HPDE6-E6E7 (cell line): Measurements from ENCODE around the gene ANKK1.

Experiments
- DNase-seq: peaks from one replicate; pipeline ENCODE4 v3.0.0; 2011; ENCODE audit warnings: missing footprints; ENCODE audit errors: extremely low spot score

Gene ANKK1

GRCh38 chr11:113377681-113378412, 9.7 kb upstream of the ANKK1 start:
- DNase-seq = no peak

GRCh38 chr11:113378692-113379091, 8.9 kb upstream of the ANKK1 start:
- no peak for DNase-seq

- DNase-seq = no peak
Observed at GRCh38 chr11:113382121-113382520, 5.5 kb upstream of the ANKK1 start.

DNA sequence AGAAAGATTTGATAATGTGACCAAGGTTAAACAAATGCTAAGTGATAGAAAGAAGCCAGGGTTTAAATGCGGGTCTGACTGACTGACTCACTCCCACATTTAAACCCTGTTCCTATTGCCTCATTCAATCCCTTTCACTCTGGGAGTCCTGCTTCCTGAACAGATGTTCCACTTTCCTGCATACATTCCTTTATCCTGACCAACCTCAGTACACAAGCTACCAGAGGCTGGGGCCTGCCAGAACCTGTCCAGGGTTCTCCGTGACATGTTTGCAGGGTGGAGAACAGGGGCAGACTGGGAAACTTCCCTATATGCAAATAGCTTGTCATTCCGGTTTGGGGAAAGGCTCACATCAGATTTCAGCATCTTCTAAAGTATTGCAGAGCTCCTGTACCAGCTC, 3.0 kb upstream of the ANKK1 start:
- DNase-seq = peak; percentile 93

DNA sequence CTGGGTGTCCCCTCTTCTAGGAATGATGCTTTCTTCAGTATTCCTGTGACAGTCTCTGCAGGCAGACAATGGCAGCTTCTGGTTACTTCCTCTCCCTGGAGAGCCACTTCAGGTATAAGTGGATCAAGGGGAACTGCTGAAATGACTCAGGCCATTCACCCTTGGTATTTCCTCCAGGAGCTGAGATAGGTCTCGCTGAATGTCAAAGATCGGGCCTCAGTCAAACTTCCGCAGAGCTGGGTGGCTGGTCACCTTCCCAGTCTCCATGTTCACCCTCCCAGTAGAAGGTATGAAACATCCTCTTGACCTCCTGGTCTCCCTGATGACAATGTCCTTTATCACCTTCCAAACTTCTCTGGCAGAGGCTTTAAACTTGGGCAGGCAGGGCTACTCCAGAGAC, 1.8 kb upstream of the ANKK1 start:
- no peak for DNase-seq

GRCh38 chr11:113386866-113387265, 713 bp upstream of the ANKK1 start:
- no peak for DNase-seq

- no peak for DNase-seq
Observed at GRCh38 chr11:113389272-113389671, 1.7 kb downstream of the ANKK1 start.

DNA sequence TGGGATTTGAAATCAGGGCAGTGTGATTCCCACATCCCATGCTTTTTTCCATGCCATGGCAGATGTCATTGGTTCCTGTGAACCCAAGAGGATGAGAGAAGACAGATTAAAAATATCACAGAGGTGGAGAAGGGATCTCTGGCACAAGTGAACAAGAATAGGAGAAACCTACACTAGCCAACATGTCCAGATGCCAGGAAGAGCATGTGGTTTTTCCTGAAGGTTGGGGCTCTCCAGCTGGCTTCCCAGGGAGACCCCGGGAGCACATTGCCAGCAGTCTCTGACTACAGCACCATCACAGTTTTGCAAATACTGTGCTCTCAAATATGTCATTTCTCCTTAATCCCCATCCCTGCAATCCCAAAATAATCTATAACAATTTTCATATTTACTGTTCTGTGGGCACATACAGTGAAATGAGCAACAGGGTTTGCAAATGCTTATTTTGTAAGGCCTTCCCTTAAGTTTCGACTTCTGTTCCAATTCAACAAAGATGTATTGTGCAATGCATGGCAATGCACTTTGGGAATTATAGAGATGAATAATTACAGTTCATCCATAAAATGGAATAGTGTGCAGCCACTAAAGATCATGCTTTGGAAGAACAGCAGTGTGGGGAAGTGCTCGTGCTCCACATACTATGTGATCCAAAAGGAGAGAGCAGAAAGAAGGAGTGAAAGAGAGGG, 4.8 kb downstream of the ANKK1 start:
- DNase-seq = no peak

- DNase-seq = no peak
Observed at GRCh38 chr11:113393501-113393985, 6.0 kb downstream of the ANKK1 start.

GRCh38 chr11:113394919-113395318, 7.3 kb downstream of the ANKK1 start:
- no peak for DNase-seq

- DNase-seq = no peak
Observed at GRCh38 chr11:113395782-113396336, 8.3 kb downstream of the ANKK1 start.

GRCh38 chr11:113396690-113397089, 9.1 kb downstream of the ANKK1 start:
- no peak for DNase-seq

DNA sequence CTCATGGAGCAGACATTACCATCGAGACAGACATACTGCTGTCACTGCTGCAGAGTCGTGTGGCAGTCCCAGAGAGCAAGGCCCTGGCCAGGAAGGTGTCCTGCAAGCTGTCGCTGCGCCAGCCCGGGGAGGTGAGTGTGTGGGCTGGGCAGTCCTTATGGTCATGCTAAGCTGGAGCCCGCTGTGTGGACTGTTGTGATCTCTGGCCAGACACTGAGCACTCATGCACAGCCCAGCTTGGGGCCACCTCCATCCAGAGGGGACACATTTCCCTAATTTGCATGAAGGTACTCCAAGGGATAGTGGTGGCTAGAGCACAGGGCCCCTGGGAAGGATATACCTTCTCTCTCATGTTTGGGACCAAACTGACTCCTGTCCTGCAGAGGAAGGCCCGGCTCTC, 9.6 kb downstream of the ANKK1 start:
- no peak for DNase-seq

DNA sequence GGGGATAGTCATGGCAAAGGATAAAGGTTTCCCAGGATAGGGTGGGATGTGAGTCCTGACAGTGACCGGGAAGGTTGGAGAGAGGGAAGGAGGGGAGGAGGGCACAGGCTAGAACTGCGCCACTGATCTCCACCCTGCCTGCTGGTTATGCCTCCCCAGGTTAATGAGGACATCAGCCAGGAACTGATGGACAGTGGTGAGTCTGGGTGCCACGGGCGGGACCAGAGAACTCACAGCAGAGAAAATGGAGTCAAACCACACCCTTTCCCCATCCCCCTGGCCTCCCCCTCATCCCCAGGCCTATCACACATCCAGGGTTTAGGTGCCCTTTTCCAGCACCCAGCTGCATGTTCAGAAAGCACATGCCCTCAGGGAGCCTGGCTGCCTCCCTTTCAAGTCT, 10.2 kb downstream of the ANKK1 start:
- no peak for DNase-seq

- DNase-seq = no peak
Observed at GRCh38 chr11:113398669-113399430, 11.3 kb downstream of the ANKK1 start.

- DNase-seq = no peak
Observed at GRCh38 chr11:113400631-113401230, 13.2 kb downstream of the ANKK1 start.

DNA sequence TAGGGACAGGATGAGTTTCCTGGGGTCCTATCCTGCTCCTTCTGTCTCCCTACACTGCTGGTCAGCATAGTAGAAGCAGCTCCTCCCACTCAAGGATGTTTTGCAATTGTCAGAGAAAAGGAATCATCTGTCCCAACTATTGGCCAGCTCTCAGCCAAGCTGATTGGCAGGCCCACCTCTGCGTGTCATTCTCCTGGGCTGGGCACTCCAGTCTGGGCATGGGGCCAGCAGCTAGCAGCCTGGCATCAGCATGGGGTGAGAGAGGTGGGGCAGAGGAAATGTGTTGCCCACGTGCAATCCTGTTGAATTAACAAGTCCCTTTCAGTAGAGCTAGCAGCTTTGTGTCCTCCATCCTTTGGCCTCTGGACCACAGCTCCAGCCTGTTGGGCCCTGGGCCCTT, 14.1 kb downstream of the ANKK1 start:
- peak; percentile 94 for DNase-seq

DNA sequence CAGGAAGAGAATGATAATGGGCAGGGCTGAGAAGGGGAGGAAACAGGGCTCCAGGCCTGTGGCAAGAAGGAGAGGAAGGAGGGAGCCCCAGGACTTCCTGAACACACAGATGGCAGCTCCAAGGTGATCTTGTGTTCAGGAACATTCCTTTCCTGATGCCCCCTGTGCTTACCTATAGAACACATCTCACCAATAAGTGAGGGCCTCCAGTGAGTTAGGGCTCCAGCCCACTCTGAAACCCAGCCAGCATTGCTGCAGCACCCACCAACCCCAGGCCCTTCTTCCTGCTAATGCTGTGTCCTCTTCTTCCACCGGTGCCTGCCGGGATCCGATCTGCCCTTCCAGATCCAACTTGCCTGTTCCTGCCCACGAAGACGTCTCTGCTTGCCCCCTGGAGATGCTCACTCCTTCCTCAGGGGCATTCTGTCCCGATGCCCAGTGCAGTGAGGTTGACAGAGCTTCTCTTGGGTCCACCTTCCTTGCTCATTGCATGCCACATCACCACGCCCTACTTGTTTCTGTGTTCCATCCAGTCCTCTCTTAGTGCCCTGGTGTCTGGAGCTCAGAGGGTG, 17.4 kb downstream of the ANKK1 start:
- DNase-seq = no peak

GRCh38 chr11:113405724-113406478, 18.3 kb downstream of the ANKK1 start:
- no peak for DNase-seq

GRCh38 chr11:113407163-113407562, 19.6 kb downstream of the ANKK1 start:
- DNase-seq = no peak

- no peak for DNase-seq
Observed at GRCh38 chr11:113408206-113408605, 20.6 kb downstream of the ANKK1 start.
